ENCODE results near the gene UST.

DNA sequence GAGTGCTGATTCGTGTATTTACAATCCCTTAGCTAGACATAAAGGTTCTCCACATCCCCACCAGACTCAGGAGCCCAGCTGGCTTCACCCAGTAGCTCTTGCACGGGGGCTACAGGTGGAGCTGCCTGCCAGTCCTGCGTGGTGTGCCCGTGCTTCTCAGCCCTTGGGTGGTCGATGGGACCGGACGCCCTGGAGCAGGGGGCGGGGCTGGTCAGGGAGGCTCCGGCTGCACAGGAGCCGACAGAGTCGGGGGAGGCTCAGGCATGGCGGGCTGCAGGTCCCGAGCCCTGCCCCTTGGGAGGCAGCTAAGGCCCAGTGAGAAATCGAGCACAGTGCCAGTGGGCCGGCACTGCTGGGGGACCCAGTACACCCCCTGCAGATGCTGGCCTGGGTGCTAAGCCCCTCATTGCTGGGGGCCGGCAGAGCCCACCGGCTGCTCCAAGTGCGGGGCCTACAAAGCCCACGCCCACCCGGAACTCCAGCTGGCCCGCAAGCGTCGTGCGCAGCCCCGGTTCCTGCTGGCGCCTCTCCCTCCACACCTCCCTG is 48.9 kb upstream of the UST start:
- TF ChIP-seq NFRKB (IDR thresholded peaks at IDR 0.05; ENCODE audit: low read depth) (no peak), CTCF (IDR thresholded peaks at IDR 0.05 in 2 of 3, conservative IDR thresholded peaks at IDR 0.05 in 1 of 3; ENCODE audit: insufficient read depth in 2 of 3, low read depth in 1 of 3, low read length in 3 of 3) (no peak), EZH2 (IDR thresholded peaks at IDR 0.05; ENCODE audit: borderline replicate concordance, low read depth, low read length) (no peak), CHD2 (IDR thresholded peaks at IDR 0.05; ENCODE audit: low read depth, low read length) (no peak), TCF3 (CRISPR knock-in tag; IDR thresholded peaks at IDR 0.05) (no peak), MCM2 (IDR thresholded peaks at IDR 0.05; ENCODE audit: low read depth) (no peak), USF2 (CRISPR knock-in tag; IDR thresholded peaks at IDR 0.05) (no peak), ARHGAP35 (IDR thresholded peaks at IDR 0.05; ENCODE audit: partially characterized antibody) (no peak), EP300 (IDR thresholded peaks at IDR 0.05; ENCODE audit: low read length) (no peak), GABPA (tag; conservative IDR thresholded peaks at IDR 0.05; ENCODE audit: low read depth) (no peak)
- TF ChIP-seq, protein P1, sequence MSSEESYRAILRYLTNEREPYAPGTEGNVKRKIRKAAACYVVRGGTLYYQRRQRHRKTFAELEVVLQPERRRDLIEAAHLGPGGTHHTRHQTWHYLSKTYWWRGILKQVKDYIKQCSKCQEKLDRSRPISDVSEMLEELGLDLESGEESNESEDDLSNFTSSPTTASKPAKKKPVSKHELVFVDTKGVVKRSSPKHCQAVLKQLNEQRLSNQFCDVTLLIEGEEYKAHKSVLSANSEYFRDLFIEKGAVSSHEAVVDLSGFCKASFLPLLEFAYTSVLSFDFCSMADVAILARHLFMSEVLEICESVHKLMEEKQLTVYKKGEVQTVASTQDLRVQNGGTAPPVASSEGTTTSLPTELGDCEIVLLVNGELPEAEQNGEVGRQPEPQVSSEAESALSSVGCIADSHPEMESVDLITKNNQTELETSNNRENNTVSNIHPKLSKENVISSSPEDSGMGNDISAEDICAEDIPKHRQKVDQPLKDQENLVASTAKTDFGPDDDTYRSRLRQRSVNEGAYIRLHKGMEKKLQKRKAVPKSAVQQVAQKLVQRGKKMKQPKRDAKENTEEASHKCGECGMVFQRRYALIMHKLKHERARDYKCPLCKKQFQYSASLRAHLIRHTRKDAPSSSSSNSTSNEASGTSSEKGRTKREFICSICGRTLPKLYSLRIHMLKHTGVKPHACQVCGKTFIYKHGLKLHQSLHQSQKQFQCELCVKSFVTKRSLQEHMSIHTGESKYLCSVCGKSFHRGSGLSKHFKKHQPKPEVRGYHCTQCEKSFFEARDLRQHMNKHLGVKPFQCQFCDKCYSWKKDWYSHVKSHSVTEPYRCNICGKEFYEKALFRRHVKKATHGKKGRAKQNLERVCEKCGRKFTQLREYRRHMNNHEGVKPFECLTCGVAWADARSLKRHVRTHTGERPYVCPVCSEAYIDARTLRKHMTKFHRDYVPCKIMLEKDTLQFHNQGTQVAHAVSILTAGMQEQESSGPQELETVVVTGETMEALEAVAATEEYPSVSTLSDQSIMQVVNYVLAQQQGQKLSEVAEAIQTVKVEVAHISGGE (CRISPR knock-in tag; IDR thresholded peaks at IDR 0.05), result no peak
- TF ChIP-seq, protein P2, sequence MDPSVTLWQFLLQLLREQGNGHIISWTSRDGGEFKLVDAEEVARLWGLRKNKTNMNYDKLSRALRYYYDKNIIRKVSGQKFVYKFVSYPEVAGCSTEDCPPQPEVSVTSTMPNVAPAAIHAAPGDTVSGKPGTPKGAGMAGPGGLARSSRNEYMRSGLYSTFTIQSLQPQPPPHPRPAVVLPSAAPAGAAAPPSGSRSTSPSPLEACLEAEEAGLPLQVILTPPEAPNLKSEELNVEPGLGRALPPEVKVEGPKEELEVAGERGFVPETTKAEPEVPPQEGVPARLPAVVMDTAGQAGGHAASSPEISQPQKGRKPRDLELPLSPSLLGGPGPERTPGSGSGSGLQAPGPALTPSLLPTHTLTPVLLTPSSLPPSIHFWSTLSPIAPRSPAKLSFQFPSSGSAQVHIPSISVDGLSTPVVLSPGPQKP (CRISPR knock-in tag; IDR thresholded peaks at IDR 0.05), result no peak
